Mesenchymal stem cell (in vitro differentiated cells and primary cell): ENCODE results near the gene TDRD6.
"Not testable (repeated sequence)": the region's sequence is repeated elsewhere in the genome, so short reads cannot be mapped to it uniquely, and the experiment has no call there.

ENCODE experiments used
- DNase-seq: peaks from one replicate; pipeline ENCODE4 v3.0.0-alpha.2; 2013
- H2AFZ ChIP-seq: one replicate; pipeline ENCODE4 v1.6.1; 2013; ENCODE audit warnings: low read depth, mild to moderate bottlenecking, control low read depth, inconsistent platforms, low read length, moderate library complexity
- H2AK5ac ChIP-seq: 2 replicates; pipeline ENCODE4 v1.6.1; 2013; ENCODE audit warnings: low read length, moderate library complexity, mild to moderate bottlenecking, inconsistent platforms; ENCODE audit not compliant: severe bottlenecking
- H2BK120ac ChIP-seq: one replicate; pipeline ENCODE4 v1.6.1; 2013; ENCODE audit warnings: low read depth, mild to moderate bottlenecking, inconsistent platforms, low read length, moderate library complexity
- H2BK12ac ChIP-seq, 2 experiments: one replicate each; pipeline ENCODE4 v1.6.1; 2013; ENCODE audit warnings: inconsistent platforms in 2 of 2, low read length in 2 of 2, mild to moderate bottlenecking in 2 of 2, moderate library complexity in 2 of 2, control low read depth in 1 of 2
- H2BK15ac ChIP-seq: one replicate; pipeline ENCODE4 v1.6.1; 2013; ENCODE audit warnings: mild to moderate bottlenecking, low read depth, inconsistent platforms; ENCODE audit not compliant: poor library complexity, severe bottlenecking
- H2BK5ac ChIP-seq: 2 replicates; pipeline ENCODE4 v1.6.1; 2013; ENCODE audit warnings: low read depth, mild to moderate bottlenecking, low read length, control low read depth, inconsistent platforms; ENCODE audit not compliant: poor library complexity, severe bottlenecking
- H3K14ac ChIP-seq, 2 experiments: one replicate each; pipeline ENCODE4 v1.6.1; 2013; ENCODE audit warnings: inconsistent platforms in 2 of 2, low read length in 2 of 2, control low read depth in 1 of 2, mild to moderate bottlenecking in 1 of 2, moderate library complexity in 1 of 2
- H3K18ac ChIP-seq, 2 experiments: one replicate each; pipeline ENCODE4 v1.6.1; 2013; ENCODE audit warnings: inconsistent platforms in 2 of 2, low read length in 2 of 2, control low read depth in 1 of 2, low read depth in 1 of 2, mild to moderate bottlenecking in 1 of 2
- H3K23ac ChIP-seq, 2 experiments: one replicate each; pipeline ENCODE4 v1.6.1; 2013; ENCODE audit warnings: inconsistent platforms in 2 of 2, low read length in 2 of 2, mild to moderate bottlenecking in 2 of 2, moderate library complexity in 2 of 2, control low read depth in 1 of 2
- H3K27ac ChIP-seq: 2 replicates; pipeline ENCODE4 v1.5.1; 2013; ENCODE audit warnings: mild to moderate bottlenecking, moderate library complexity, low read length, control low read depth, inconsistent platforms; ENCODE audit not compliant: poor library complexity, severe bottlenecking
- H3K27me3 ChIP-seq, 2 experiments: 2 replicates each; pipeline versions ENCODE4 v1.6.1 to v1.7.0; 2013; ENCODE audit warnings: low read length in 2 of 2, mild to moderate bottlenecking in 2 of 2, moderate library complexity in 2 of 2, control low read depth in 1 of 2, inconsistent platforms in 1 of 2; ENCODE audit not compliant: control insufficient read depth in 1 of 2, insufficient read depth in 1 of 2
- H3K36me3 ChIP-seq, 2 experiments: 2 replicates each; pipeline versions ENCODE4 v1.6.1 to v1.7.0; 2013; ENCODE audit warnings: low read length in 2 of 2, control low read depth in 1 of 2, inconsistent platforms in 1 of 2, low read depth in 1 of 2, mild to moderate bottlenecking in 1 of 2; ENCODE audit not compliant: insufficient read depth in 2 of 2, control insufficient read depth in 1 of 2
- H3K4ac ChIP-seq, 2 experiments: one replicate each; pipeline ENCODE4 v1.6.1; 2013; ENCODE audit warnings: inconsistent platforms in 2 of 2, low read length in 2 of 2, mild to moderate bottlenecking in 2 of 2, moderate library complexity in 2 of 2, control low read depth in 1 of 2, low read depth in 1 of 2
- H3K4me1 ChIP-seq: 2 replicates; pipeline ENCODE4 v1.6.1; 2013; ENCODE audit warnings: low read depth, low read length, control low read depth; ENCODE audit not compliant: control insufficient read depth, insufficient read depth
- H3K4me2 ChIP-seq: 2 replicates; pipeline ENCODE4 v1.6.1; 2013; ENCODE audit warnings: low read length, mild to moderate bottlenecking, inconsistent platforms; ENCODE audit not compliant: poor library complexity, severe bottlenecking
- H3K4me3 ChIP-seq, 2 experiments: 2 replicates each; pipeline versions ENCODE4 v1.5.1 to v1.7.0; 2013; ENCODE audit warnings: low read length in 2 of 2, mild to moderate bottlenecking in 2 of 2, control low read depth in 1 of 2, low read depth in 1 of 2; ENCODE audit not compliant: insufficient read depth in 1 of 2
- H3K79me1 ChIP-seq: replicated peaks from 2 replicates; pipeline ENCODE4 v1.6.1; 2013; ENCODE audit warnings: mild to moderate bottlenecking, control low read depth, low read length, inconsistent platforms; ENCODE audit not compliant: poor library complexity, severe bottlenecking
- H3K9ac ChIP-seq: 2 replicates; pipeline ENCODE4 v1.7.0; 2013; ENCODE audit warnings: mild to moderate bottlenecking, low read length, moderate library complexity
- H3K9me3 ChIP-seq: 2 replicates; pipeline ENCODE4 v1.7.0; 2013; ENCODE audit warnings: mild to moderate bottlenecking, low read length; ENCODE audit not compliant: control insufficient read depth
- H4K8ac ChIP-seq: one replicate; pipeline ENCODE4 v1.6.1; 2013; ENCODE audit warnings: inconsistent platforms, mild to moderate bottlenecking, low read length, moderate library complexity
- H4K91ac ChIP-seq: one replicate; pipeline ENCODE4 v1.6.1; 2013; ENCODE audit warnings: mild to moderate bottlenecking, low read length, inconsistent platforms
- WGBS: methylation state at CpG from one replicate; pipeline ENCODE4 v1.1.7; 2013; ENCODE audit warnings: mixed read lengths; 5-methylcytosine and 5-hydroxymethylcytosine counted together

Gene TDRD6

GRCh38 chr6:46642928-46643751, 44.5 kb upstream of the TDRD6 start:
- H3K14ac ChIP-seq = no peak overlapping the region
- no peak overlapping the region for H3K4me3 ChIP-seq
- no peak for DNase-seq
- H3K27me3 ChIP-seq = no peaks in the 10 kb centered on the region
- no peak overlapping the region for H4K91ac ChIP-seq
- H3K36me3 ChIP-seq = no peaks in the 10 kb centered on the region
- H2BK120ac ChIP-seq = no peak overlapping the region
- no peak overlapping the region for H2AFZ ChIP-seq
- no peak overlapping the region for H3K27ac ChIP-seq
- no peak overlapping the region for H2BK15ac ChIP-seq
- no peaks in the 10 kb centered on the region for H3K9me3 ChIP-seq
- H2BK5ac ChIP-seq = no peak overlapping the region
- H2BK12ac ChIP-seq = no peak overlapping the region
- H3K4ac ChIP-seq = no peak overlapping the region
- H3K4me1 ChIP-seq = no peaks in the 10 kb centered on the region
- H2AK5ac ChIP-seq = no peak overlapping the region
- H3K9ac ChIP-seq = no peak overlapping the region
- H3K4me2 ChIP-seq = no peak overlapping the region
- no peak overlapping the region for H3K18ac ChIP-seq
- H3K79me1 ChIP-seq = no peaks in the 10 kb centered on the region
- 96% methylated on average over 4 of the region's 4 CpGs for WGBS
- no peak overlapping the region for H3K23ac ChIP-seq
- H4K8ac ChIP-seq = no peak overlapping the region

DNA sequence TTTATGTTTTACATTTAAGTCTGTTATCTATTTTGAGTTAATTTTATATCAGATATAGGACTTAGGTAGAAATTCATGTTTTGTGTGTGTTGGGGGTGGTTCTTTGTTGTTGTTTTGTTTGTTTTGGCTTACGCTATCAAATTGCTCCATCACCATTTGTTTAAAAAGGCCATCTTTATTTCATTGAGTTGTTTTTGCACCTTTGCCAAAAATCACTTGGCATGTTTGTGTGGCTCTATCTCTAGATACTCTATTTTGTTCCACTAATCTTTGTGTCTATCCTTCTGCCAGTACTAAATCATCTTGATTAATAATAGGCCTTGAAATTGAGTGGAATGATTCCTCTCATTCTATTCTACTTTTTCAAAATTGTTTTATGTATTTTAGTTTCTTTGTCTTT, 42.4 kb upstream of the TDRD6 start:
- Histone ChIP-seq H3K27ac (no peak overlapping the region), H2BK15ac (no peak overlapping the region), H3K4me3 (no peak overlapping the region), H3K79me1 (peaks cover 2% of the 10 kb centered on the region), H3K27me3 (no peaks in the 10 kb centered on the region), H3K23ac (no peak overlapping the region), H2BK12ac (no peak overlapping the region), H2BK5ac (no peak overlapping the region), H3K4ac (no peak overlapping the region), H2AK5ac (no peak overlapping the region), H3K18ac (no peak overlapping the region), H3K36me3 (no peaks in the 10 kb centered on the region), H2BK120ac (no peak overlapping the region), H4K8ac (no peak overlapping the region), H4K91ac (no peak overlapping the region), H2AFZ (no peak overlapping the region), H3K4me1 (no peaks in the 10 kb centered on the region), H3K9ac (no peak overlapping the region), H3K9me3 (no peaks in the 10 kb centered on the region), H3K4me2 (no peak overlapping the region), H3K14ac (no peak overlapping the region)
- WGBS = no CpG with 5 or more reads among the region's 1 CpG
- no peak for DNase-seq

- WGBS = no CpG with 5 or more reads among the region's 4 CpGs
- H3K36me3 ChIP-seq = not testable (repeated sequence)
These were observed 39.6 kb upstream of the TDRD6 start for GRCh38 chr6:46648108-46648507.

GRCh38 chr6:46648869-46649492, 38.7 kb upstream of the TDRD6 start:
- no peak overlapping the region for H2BK5ac ChIP-seq
- H3K36me3 ChIP-seq = no peaks in the 10 kb centered on the region
- no peaks in the 10 kb centered on the region for H3K27me3 ChIP-seq
- H3K23ac ChIP-seq = no peak overlapping the region
- no peak overlapping the region for H3K18ac ChIP-seq
- H2BK12ac ChIP-seq = no peak overlapping the region
- 65% methylated on average over 5 of the region's 5 CpGs for WGBS
- H3K9ac ChIP-seq = no peak overlapping the region
- no peak overlapping the region for H2BK15ac ChIP-seq
- peaks cover 3% of the 10 kb centered on the region for H3K79me1 ChIP-seq
- no peak overlapping the region for H3K4ac ChIP-seq
- peak; percentile 30 for DNase-seq
- no peak overlapping the region for H2AFZ ChIP-seq
- H3K4me2 ChIP-seq = no peak overlapping the region
- H3K4me3 ChIP-seq = no peak overlapping the region
- no peak overlapping the region for H2AK5ac ChIP-seq
- no peak overlapping the region for H3K27ac ChIP-seq
- no peak overlapping the region for H3K14ac ChIP-seq
- H4K8ac ChIP-seq = no peak overlapping the region
- peaks cover 2% of the 10 kb centered on the region for H3K4me1 ChIP-seq
- no peak overlapping the region for H2BK120ac ChIP-seq
- H4K91ac ChIP-seq = no peak overlapping the region
- H3K9me3 ChIP-seq = no peaks in the 10 kb centered on the region

More at GRCh38 chr6:46648108-46648507, 39.6 kb upstream of the TDRD6 start:
- not testable (repeated sequence) for H3K4me1 ChIP-seq, H2BK5ac ChIP-seq, H3K27me3 ChIP-seq, H2AFZ ChIP-seq, H3K18ac ChIP-seq, DNase-seq, H2AK5ac ChIP-seq, H3K4me3 ChIP-seq, H4K91ac ChIP-seq, H3K23ac ChIP-seq, H3K27ac ChIP-seq, H3K9me3 ChIP-seq, H4K8ac ChIP-seq, H3K4me2 ChIP-seq, H3K14ac ChIP-seq, H2BK15ac ChIP-seq, H3K79me1 ChIP-seq, H3K4ac ChIP-seq, H2BK120ac ChIP-seq, H2BK12ac ChIP-seq, H3K9ac ChIP-seq
